Fibroblast of peridontal ligament (primary cell): ENCODE data around the gene TBC1D2B.

ENCODE experiments used
- DNase-seq: peaks from one replicate; pipeline ENCODE4 v3.0.0-alpha.2; 2010; ENCODE audit errors: extremely low read depth

The TBC1D2B gene

DNA sequence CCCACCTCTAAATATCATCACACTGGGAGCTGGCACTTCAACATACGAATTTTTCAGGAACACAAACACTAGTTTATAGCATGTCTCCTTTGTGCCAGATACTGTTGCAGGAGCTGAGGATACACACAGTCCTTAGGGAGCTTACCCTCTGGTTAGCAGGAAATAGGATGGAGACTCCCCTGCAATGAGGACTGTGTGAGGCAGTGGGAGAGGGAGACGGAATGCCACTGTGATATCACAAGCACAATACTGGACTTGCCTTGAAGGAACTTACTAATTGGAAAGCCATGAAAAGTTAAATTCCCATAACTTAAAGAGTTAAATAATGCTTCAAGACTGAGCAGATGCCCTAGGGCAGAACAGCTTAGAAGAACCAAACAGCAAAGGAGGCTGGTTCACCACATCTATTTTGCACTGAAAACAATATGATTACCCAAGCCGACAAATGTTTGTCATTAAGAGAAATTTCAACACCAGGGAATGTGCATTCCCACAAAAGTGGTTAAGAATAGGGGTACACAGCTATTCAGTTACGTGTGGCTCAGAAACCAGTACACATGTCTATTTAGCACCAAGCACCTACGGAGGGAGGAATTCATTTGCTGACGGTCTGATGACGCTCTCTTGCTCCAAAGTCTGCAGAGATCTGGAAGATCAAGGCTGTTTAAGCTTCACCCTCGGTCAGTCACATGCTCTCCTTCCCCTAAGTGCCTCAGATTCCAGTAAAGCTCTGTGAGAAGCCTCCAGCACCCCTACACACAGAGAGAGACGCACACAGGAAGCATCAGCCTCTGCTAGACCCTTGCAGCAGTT lies 5.2 kb downstream of the TBC1D2B start:
- peak; percentile 95 for DNase-seq

DNA sequence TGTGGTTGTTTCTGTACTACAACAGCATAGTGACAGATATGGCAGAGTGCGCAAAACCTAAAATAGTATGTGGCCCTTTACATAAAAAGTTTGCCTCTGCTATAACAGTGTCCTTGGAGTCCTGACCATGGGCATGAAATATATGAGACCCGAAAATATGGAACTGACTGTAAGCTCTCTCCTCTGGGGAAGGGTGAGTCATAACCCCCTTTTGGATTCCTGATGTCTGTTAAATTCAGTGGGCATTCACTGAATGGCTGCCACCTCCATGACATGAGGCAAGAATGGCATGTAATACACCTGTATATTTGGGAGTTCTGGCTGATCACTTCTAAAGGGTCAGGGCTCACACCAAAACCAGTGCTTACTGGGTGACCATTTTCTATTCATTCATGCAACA lies 6.1 kb downstream of the TBC1D2B start:
- no peak for DNase-seq

DNA sequence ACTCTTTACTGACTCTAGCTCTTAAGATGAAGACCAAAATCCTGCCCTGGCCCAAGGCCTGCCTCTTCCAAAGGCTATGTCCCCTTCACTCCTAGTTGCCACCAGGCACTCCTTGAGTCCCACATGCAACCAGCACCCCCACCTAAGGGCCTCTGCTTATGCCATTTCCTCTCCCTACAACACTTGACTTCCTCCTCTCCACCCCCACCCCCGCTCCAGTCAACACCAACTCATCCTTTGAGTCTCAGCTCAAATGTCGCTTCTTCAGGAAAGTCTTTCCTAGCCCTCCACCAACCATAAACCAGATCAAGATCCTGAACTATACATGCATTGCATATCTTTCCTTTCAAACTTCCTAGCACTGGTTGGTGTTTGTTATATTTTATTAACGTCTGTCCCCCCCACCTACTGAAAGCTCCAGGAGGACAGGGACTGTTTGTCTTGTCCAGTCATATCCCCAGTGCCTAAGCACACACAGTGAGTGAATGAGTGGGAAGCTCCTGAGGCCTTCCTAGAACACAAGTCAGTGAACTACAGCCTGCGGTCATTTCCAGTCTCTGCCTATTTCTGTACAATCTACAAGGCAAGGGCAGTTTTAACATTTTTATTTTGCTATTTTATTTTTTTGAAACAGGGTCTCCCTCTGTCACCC lies 7.3 kb downstream of the TBC1D2B start:
- no peak for DNase-seq

GRCh38 chr15:78069462-78070029 lies 8.0 kb downstream of the TBC1D2B start:
- DNase-seq: no peak

- no peak for DNase-seq
These were observed 8.5 kb downstream of the TBC1D2B start for GRCh38 chr15:78069052-78069414.

GRCh38 chr15:78067328-78068228 lies 9.9 kb downstream of the TBC1D2B start:
- DNase-seq: peak; percentile 65

GRCh38 chr15:78065973-78066946 lies 11.3 kb downstream of the TBC1D2B start:
- DNase-seq: peak; percentile 57

DNA sequence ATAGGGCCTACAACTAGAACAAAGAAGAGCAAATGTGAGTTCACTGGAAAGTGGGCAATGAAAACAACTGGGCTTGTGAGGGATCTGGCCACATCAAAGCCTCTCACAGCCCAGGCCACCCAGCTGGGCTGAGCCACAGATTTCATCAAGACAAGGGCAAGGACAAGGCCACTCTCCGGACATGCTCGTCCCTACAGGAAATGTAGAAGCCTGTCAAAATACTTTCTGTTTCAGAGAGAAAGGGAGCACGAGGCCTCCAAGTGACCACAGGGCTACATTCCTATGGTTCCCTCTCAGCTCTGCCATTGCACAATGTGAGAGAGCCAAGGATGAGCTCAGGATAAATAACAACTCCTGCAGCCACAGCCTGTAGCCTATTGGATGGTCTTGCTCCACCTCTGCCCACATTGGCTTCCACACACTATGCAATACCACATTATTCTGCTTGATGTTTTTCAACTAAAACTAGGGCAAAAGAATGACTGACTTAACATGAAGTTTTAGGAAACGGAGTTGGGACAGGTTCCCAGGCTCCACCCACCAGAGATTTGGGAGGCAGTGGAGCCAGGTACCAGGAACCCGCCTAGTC lies 12.1 kb downstream of the TBC1D2B start:
- DNase-seq: peak; percentile 99

GRCh38 chr15:78064544-78064943 lies 13.0 kb downstream of the TBC1D2B start:
- peak; percentile 96 for DNase-seq

DNA sequence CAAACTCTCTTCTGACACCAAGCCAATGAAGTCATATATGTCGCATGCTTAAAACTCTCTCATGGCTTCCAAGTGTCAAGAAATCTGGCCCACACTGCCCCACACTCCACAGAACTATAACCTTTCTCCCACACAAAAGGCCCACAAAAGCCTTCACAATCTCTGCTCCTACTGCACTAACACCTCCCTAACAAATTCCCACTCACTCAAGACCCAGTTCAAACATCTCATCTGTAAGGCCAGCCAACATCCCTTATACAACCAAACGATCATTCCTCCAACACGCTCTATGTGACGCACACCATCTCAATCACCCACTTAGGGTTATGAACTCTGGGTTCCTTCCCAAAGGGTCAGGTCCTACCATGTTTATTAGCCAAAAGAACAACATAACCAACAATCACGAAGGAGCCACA lies 13.5 kb downstream of the TBC1D2B start:
- peak; percentile 93 for DNase-seq

DNA sequence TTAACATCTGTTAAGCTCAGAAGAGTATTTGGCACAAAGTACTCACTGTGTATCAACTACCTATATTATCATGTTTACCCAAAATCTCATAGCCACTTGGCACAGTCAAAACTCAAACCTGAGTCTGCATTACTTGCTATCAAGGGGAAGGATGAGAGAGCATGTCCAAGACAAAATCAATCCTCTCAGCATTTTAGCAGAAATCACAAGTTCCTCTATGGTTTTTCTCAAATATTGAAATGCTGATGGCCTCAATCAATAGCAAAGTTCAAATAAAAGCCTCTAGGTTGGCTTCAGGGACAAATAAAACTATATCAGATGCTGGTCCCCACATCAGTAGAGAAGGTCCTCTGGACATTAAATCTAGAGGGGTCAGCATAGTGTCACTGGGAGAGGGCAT lies 14.3 kb downstream of the TBC1D2B start:
- DNase-seq: no peak

DNA sequence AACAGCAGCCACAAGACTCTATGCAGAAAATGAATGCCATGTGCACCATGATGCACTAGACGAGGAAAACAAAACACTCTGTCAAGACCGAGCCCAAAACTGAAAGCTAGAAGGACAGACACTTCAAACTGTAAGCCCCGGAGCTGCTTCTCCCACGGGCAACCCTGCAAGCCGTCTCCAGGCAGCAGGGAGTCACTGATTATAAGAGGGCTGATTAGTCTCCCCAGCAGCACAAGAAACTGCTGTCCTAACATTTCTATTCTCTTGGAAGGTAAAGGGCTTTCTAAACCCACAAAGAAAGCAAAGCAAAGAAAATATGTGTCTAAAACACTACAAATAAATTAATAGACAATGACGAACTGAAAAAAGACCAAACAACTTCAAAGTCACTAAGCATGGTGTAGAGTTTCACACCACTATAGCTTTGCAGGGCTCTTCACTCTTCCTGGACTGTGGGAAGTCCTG lies 15.5 kb downstream of the TBC1D2B start:
- DNase-seq: peak; percentile 74

DNA sequence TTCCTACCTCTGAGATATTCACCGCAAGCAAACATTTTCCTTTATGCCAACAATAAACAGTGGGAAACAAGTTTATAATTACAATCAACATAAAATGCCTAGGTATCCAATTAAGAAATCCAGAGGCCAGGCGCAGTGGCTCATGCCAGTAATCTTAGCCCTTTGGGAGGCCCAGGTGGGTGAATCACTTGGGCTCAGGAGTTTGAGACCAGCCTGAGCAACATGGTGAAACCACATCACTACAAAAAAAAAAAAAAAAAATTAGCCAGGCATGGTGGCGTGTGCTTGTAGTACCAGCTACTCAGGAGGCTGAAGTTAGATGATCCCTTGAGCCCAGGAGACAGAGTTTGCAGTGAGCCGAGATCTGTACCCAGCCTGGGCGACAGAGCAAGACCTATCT lies 17.3 kb downstream of the TBC1D2B start:
- no peak for DNase-seq

DNA sequence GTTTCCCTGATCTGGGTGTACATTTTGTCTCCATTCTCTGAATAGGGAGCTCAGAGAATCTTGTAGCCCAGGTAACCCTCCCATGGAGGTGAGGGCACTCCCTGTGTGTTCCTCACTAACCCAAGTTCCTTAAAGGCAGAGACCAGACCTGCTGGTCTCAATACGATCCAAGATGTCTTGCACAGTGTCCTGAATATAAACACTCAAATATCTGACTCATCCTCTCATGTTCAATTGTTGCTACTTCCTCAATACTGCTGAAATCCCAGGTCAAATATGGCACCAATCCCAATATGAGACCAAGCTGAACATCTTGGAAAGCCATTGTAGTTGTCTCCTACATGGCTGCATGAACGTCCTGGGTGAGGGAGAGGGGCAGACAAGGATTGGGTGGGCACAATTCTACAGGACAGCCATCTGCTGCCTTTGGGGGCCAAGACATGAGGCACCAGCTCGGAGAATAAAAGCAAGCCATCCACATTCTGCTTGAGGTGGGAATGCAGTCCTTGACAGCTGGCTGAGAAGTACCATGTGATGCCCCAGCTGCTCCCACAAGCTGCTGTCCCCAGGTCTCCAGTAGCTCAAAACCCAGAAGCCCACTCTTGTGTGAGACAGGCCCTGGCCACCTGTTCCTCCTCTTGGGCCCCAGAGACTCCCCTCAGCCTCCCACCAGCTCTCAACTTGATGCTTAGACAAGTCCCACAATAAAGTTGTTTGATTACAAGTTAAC lies 18.2 kb downstream of the TBC1D2B start:
- no peak for DNase-seq

- no peak for DNase-seq
These were observed 19.0 kb downstream of the TBC1D2B start for GRCh38 chr15:78058401-78058935.

GRCh38 chr15:78057803-78058202 lies 19.7 kb downstream of the TBC1D2B start:
- no peak for DNase-seq

- peak; percentile 70 for DNase-seq
These were observed 20.7 kb downstream of the TBC1D2B start for GRCh38 chr15:78056714-78057269.

DNA sequence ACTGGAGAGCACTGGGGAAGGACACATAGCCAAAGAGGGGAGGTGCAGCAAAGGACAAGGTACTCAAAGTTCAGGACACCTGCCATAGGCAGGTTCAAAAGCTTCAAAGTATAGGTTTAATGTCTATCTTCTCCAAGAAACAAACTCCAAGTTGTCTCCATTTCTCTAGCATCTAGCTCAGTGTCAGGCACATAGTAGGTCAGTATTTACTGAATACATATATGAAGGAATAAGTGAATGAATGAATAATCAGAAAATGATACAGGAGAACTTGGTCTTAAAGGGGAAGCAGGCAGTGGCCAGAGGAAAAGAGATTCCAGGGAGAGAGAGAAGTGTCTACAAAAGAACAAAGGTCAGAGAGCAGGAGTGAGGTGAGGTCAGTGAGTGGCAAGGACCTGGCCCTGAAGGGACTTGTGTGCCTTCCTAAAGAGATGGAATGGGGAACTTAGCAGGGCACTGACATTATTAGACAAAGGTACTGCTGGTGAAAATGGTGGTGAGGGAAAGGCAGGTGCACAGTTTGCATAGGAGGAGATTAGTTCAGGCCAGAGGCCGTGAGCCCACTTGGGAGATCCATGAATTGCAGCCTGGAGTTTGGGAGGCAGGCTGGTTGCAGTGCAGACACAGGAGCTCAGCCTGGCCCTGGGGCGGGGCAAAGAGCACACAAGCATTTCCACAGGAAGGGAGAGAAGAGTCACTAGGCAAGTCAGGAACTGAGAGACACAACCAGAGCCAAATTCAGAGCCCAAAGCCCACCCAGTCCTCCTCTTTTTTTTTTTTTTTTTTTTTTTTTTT lies 21.4 kb downstream of the TBC1D2B start:
- no peak for DNase-seq
